ENCODE data around the gene ADGRG6.
A peak's percentile ranks its signal among the peaks of the same experiment; 100 is the strongest.

ADGRG6 gene

DNA sequence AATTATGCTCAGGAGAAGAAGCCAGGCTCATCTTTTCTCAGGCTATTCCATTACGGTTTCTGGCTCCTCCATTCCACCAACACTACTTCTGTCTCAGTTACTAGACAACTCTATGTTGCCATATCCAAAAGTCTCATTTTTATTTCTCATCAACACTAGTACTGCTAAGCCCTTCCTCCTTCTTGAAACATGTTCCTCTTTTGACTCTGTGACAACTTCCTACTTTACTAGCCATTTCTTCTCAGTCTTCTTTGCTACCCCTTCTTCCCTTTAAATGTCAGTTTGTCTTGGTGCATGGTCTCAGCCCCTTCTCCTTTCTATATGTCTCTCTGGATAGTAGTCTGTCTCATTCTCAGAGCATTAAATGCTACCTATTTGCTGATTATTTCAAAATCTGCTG is 7.1 kb upstream of the ADGRG6 start:
- TF ChIP-seq, protein P1, sequence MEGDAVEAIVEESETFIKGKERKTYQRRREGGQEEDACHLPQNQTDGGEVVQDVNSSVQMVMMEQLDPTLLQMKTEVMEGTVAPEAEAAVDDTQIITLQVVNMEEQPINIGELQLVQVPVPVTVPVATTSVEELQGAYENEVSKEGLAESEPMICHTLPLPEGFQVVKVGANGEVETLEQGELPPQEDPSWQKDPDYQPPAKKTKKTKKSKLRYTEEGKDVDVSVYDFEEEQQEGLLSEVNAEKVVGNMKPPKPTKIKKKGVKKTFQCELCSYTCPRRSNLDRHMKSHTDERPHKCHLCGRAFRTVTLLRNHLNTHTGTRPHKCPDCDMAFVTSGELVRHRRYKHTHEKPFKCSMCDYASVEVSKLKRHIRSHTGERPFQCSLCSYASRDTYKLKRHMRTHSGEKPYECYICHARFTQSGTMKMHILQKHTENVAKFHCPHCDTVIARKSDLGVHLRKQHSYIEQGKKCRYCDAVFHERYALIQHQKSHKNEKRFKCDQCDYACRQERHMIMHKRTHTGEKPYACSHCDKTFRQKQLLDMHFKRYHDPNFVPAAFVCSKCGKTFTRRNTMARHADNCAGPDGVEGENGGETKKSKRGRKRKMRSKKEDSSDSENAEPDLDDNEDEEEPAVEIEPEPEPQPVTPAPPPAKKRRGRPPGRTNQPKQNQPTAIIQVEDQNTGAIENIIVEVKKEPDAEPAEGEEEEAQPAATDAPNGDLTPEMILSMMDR (IDR thresholded peaks at IDR 0.05; ENCODE audit: low read depth, low read length), result no peak
- in situ Hi-C loops (cut with HindIII; ENCODE audit: low sequenced_read_pairs), result no loop called here
- no peak overlapping the region for H3K4me3 ChIP-seq (ENCODE audit: low read depth, low read length)
- DNase-seq (ENCODE audit: low read depth, low spot score), result no peak

DNA sequence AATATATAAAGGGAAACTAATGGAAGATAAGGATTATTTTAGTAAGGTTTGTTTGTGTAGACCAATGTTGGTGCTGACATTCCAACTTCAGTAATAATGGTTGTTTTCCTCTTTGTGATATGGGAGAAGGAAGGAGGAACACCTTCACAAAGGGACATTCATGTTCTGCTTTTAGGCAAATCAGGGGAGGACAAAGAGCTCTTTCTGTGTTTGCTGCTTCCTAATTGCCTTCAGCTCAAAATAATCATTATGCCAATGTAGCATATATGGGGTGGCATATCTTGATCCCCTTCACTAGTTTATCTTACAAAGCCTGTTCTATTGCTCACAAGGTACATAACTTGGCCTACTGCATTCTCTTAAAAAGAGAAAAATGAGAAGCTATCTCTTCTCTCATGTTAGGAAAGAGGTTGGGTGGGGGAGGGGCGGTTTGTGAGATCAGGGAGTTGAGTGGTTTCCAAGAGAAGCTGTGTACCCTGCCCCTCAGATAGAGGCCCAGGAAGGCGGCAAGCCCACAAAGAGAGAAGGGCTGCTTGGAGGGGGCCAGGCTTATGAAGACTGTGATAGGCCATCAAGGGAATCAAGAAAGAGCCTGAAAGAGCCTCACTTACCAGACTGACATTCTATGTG is 4.7 kb upstream of the ADGRG6 start:
- no peak overlapping the region for H3K4me3 ChIP-seq (ENCODE audit: low read depth, low read length)
- TF ChIP-seq, protein P1 (IDR thresholded peaks at IDR 0.05; ENCODE audit: low read depth, low read length), result no peak
- in situ Hi-C loops (cut with HindIII; ENCODE audit: low sequenced_read_pairs), result no loop called here
- no peak for DNase-seq (ENCODE audit: low read depth, low spot score)

DNA sequence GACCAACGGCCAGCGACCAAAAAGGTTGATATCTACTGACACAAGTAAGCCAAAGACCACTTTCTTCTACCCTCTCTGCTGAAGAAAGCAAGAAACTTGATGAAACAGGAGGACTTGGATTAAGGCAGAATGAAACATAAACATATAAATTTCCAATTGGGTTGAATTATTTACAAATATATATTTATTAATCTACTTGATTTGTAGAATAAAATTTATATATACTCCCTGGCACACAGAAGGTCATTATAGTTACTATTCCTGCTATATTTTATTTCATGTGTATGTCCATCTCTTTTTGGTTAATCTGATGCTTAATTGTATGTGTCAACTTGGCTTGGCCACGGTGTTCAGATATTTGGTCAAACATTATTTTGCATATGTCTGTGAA is 4.2 kb upstream of the ADGRG6 start:
- H3K4me3 ChIP-seq (ENCODE audit: low read depth, low read length), result no peak overlapping the region
- in situ Hi-C loops (cut with HindIII; ENCODE audit: low sequenced_read_pairs), result no loop called here
- TF ChIP-seq, protein P1 (IDR thresholded peaks at IDR 0.05; ENCODE audit: low read depth, low read length), result no peak
- no peak for DNase-seq (ENCODE audit: low read depth, low spot score)

DNA sequence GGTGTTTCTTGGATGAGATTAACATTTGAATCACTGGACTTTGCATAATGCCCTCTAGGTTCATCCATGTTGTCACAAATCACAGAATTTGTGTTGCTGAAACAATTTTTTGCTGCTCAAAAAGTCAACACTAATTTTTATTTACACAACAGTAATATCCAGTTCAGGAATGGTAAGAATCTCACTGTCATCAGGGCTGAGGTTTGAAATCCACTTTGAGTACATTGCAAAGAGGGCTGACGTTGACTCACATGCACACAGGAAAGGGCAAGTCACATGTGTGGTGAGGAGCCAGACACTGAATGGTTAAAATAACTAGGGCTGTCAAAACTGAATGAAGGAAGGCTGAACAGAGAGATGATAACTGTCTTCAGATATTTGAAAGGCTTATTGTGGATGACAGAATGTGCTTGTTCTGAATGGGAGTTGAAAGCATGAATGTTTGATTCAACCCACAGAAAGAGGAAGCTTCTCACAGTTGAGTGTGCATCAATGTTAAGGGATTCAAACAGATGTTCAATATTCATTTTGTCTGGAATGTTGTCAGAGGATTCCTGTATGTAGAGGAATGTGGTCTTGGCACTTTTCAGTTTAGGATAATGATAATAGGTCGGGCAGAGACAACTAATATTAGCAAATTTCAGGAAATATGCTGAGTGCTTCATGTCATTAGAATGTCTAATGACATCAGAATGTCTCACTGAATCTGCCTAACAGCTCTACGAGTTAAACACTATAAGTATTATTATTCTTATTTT is 3.6 kb upstream of the ADGRG6 start:
- peak; percentile 58 for DNase-seq (ENCODE audit: low read depth, low spot score)
- TF ChIP-seq, protein P1 (IDR thresholded peaks at IDR 0.05; ENCODE audit: low read depth, low read length), result no peak
- in situ Hi-C loops (cut with HindIII; ENCODE audit: low sequenced_read_pairs), result no loop called here
- H3K4me3 ChIP-seq (ENCODE audit: low read depth, low read length), result no peak overlapping the region

DNA sequence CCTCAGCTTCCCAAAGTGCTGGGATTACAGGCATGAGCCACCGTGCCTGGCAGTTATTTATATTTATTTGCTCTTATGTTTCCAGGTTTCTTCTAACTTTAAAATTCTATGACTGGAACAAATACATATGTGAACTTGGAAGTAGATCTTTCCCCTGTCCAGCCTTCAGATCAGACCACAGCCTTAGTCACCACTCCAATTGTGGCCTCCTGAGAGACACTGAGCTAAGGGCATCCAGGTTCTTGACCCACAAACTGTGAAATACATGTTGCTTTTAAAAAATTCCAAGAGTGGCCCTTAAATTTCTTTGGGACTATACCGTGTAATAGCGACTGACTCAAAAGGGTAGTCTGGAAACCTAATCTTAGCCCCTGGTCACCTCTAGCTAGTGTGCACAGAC is 1.5 kb upstream of the ADGRG6 start:
- in situ Hi-C loops (cut with HindIII; ENCODE audit: low sequenced_read_pairs), result no loop called here
- H3K4me3 ChIP-seq (ENCODE audit: low read depth, low read length), result no peak overlapping the region
- no peak for DNase-seq (ENCODE audit: low read depth, low spot score)
- TF ChIP-seq, protein P1 (IDR thresholded peaks at IDR 0.05; ENCODE audit: low read depth, low read length), result no peak

DNA sequence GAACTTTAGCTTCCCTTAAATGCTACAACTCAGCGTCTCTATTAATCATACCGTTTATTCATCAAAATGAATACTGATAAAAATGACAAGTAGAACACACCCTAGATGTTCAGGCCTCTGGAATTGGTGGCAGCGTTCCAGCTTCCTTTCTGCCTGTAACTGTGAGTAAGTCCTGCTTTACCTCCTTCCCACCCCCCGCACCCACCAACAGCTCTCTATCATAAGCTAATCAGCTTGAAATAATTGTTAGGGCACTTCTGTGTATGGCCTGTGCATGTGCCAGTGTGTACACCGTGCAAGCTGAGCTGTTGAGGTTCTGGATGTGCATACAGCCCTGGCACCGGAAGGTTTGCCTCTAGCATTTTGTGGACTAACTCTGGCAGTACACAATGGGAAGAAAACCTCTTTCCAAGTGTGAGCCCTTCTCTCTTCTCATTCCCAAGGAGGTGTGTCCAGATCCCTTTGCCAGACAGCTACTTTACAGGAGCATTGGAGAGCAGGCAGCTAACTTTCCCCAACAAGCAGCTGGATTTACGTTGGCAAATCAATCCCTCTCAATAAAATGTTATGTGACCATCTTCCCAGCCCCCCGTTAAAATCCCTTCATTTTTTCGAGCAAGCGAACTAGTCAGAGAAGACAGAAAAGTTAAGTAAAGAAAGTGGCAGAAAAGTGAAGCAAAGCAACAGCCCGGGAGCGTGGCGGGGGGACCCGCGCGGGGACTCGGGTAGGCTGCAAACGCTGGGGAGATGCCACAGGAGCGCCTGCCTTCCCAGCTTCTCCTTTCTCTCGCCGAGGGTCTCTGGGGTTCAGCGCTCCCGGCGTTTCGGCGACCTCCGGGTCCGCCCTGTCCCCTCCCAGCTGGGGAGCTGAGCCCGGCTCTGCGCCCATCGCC is 803 bp upstream of the ADGRG6 start:
- peak; percentile 45 for DNase-seq (ENCODE audit: low read depth, low spot score)
- TF ChIP-seq, protein P1 (IDR thresholded peaks at IDR 0.05; ENCODE audit: low read depth, low read length), result no peak
- H3K4me3 ChIP-seq (ENCODE audit: low read depth, low read length), result peak overlapping the region; percentile 51

More for the DNA sequence above, 803 bp upstream of the ADGRG6 start:
- in situ Hi-C loops (cut with HindIII; ENCODE audit: low sequenced_read_pairs), result no loop called here

Data from astrocyte of the spinal cord (primary cell).